ENCODE data around the gene VHLL. TPM values are rescaled to one million over a fixed set of nuclear protein-coding genes. Genes with fewer than 3 reads are reported as not detected.

The VHLL gene
- total and polyA plus RNA-seq, 8 donors, result not detected

- Histone ChIP-seq H3K27ac (no peak overlapping the region), H3K4me3 (no peak overlapping the region), H3K9me3 (no peaks in the 10 kb centered on the region), H3K27me3 (no peaks in the 10 kb centered on the region), H3K4me1 (peaks cover 10 to 51% (median 42%) of the 10 kb centered on the region in 4 donors), H3K36me3 (peaks cover 3 to 48% (median 42%) of the 10 kb centered on the region in 4 donors)
- DNase-seq, result no peak
- TF ChIP-seq EP300 (IDR thresholded peaks at IDR 0.05) (no peak), POLR2A (IDR thresholded peaks at IDR 0.05) (no peak), CTCF (IDR thresholded peaks at IDR 0.05) (no peak)
- intact Hi-C loops (cut with DNase I; ENCODE audit: low total_unique reads), result no loop called here
These were observed 9.2 kb downstream of the VHLL start for GRCh38 chr1:156289857-156290256.

DNA sequence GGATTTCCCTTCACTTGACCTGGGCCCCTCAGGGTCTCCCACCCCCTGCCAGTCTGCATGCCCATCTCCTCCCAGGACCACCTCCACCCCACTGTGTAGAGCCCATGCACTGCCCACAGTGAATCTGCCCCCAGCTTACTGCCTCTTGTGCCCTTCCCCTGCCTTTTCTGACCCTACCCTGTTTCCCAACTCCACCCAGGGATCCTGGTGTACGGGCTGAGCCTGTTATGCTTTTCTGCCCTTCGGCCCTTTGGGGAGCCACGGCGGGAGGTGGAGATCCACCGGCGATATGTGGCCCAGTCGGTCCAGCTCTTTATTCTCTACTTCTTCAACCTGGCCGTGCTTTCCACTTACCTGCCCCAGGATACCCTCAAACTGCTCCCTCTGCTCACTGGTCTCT, 13.0 kb downstream of the VHLL start:
- no peak for TF ChIP-seq EP300 (IDR thresholded peaks at IDR 0.05)
- no peak for TF ChIP-seq POLR2A (IDR thresholded peaks at IDR 0.05)
- no peak for TF ChIP-seq CTCF (IDR thresholded peaks at IDR 0.05)
- TF ChIP-seq POLR2AphosphoS5 (IDR thresholded peaks at IDR 0.05), result no peak
- intact Hi-C loops (cut with DNase I; ENCODE audit: low total_unique reads), result no loop called here
- Histone ChIP-seq H3K4me1 (peaks cover 21 to 44% (median 43%) of the 10 kb centered on the region in 4 donors), H3K9me3 (no peaks in the 10 kb centered on the region), H3K27ac (no peak overlapping the region), H3K27me3 (no peaks in the 10 kb centered on the region), H3K36me3 (peaks cover 3 to 36% (median 27%) of the 10 kb centered on the region in 4 donors), H3K4me3 (no peak overlapping the region)
- no peak for DNase-seq
- 91 to 94% (median 92%) methylated on average over 8 of the region's 8 CpGs for WGBS, 5 donors

GRCh38 chr1:156285437-156285836, 13.7 kb downstream of the VHLL start:
- Histone ChIP-seq H3K27me3 (no peaks in the 10 kb centered on the region), H3K9me3 (no peaks in the 10 kb centered on the region), H3K36me3 (peaks cover 3 to 36% (median 27%) of the 10 kb centered on the region in 4 donors), H3K4me1 (peaks cover 22 to 44% (median 43%) of the 10 kb centered on the region in 4 donors), H3K27ac (no peak overlapping the region), H3K4me3 (no peak overlapping the region)
- intact Hi-C loops (cut with DNase I; ENCODE audit: low total_unique reads), result no loop called here
- no peak for TF ChIP-seq POLR2A (IDR thresholded peaks at IDR 0.05)
- DNase-seq, result no peak
- 91 to 95% (median 93%) methylated on average over 12 to 21 of the region's 21 CpGs for WGBS, 5 donors

DNA sequence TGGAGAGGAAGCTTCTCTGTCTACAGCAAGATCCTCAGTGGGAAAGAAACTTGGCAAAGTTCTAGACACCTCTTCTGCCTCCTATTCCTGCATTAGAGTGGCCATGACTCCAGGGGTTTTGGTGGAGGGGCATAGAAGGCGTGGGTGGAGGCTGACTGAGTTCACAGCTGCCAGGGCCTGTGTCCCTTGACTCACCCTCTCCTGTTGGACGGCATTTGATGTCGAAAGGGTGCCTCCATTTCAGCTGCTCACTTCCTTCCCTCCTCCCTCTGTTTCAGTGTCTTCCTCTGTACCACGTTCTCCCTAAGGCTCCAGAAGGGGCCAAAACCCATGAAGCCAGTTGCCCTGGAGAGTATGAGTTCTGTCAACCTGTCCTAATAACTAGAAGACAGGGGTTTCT, 14.3 kb downstream of the VHLL start:
- H3K4me1 ChIP-seq, result peaks cover 24 to 45% (median 44%) of the 10 kb centered on the region in 4 donors
- no peaks in the 10 kb centered on the region for H3K9me3 ChIP-seq
- H3K4me3 ChIP-seq, result peak overlapping the region in 1 of 4 donors; percentile 96
- WGBS, 5 donors, result 46 to 82% (median 57%) methylated on average over 4 of the region's 4 CpGs
- H3K27ac ChIP-seq, result peak overlapping the region in 1 of 5 donors; percentile 24
- H3K27me3 ChIP-seq, result no peaks in the 10 kb centered on the region
- intact Hi-C loops (cut with DNase I; ENCODE audit: low total_unique reads), result no loop called here
- TF ChIP-seq POLR2A (IDR thresholded peaks at IDR 0.05), result no peak
- no peak for TF ChIP-seq CTCF (IDR thresholded peaks at IDR 0.05)
- TF ChIP-seq EP300 (IDR thresholded peaks at IDR 0.05), result no peak
- no peak for TF ChIP-seq POLR2AphosphoS5 (IDR thresholded peaks at IDR 0.05)
- H3K36me3 ChIP-seq, result peaks cover 7 to 36% (median 26%) of the 10 kb centered on the region in 4 donors
- no peak for DNase-seq

GRCh38 chr1:156284112-156284511, 15.0 kb downstream of the VHLL start, which contains the start of gene TMEM79:
TSS of gene TMEM79 (plus strand) at chr1:156284325. CDS start at chr1:156285227, 902 bp downstream.
- DNase-seq, result peak in 1 of 2 donors; percentile 67
- TF ChIP-seq CTCF (IDR thresholded peaks at IDR 0.05) (no peak), POLR2A (IDR thresholded peaks at IDR 0.05) (no peak), POLR2AphosphoS5 (IDR thresholded peaks at IDR 0.05) (no peak), EP300 (IDR thresholded peaks at IDR 0.05) (no peak)

More at GRCh38 chr1:156284112-156284511, 15.0 kb downstream of the VHLL start, which contains the start of gene TMEM79:
- 41 to 59% (median 52%) methylated on average over 7 of the region's 7 CpGs for WGBS, 5 donors
- Histone ChIP-seq H3K27me3 (no peaks in the 10 kb centered on the region), H3K4me1 (peaks cover 24 to 50% (median 44%) of the 10 kb centered on the region in 4 donors), H3K4me3 (peak within 1 kb of the TSS; percentile 76 to 97 (median 95)), H3K27ac (peak within 1 kb of the TSS; percentile 52 to 97 (median 94)), H3K9me3 (no peaks in the 10 kb centered on the region), H3K36me3 (peaks cover 3 to 31% (median 24%) of the 10 kb centered on the region in 4 donors)
- intact Hi-C loops (cut with DNase I; ENCODE audit: low total_unique reads), result no loop called here

Measured in stomach (tissue), 9 donors.